ENCODE results near the gene LHX8. TPM values are rescaled to one million over a fixed set of nuclear protein-coding genes. Genes with fewer than 3 reads are reported as not detected.

Gene LHX8
- total RNA-seq, 2 donors from 2014 or later, result not detected

DNA sequence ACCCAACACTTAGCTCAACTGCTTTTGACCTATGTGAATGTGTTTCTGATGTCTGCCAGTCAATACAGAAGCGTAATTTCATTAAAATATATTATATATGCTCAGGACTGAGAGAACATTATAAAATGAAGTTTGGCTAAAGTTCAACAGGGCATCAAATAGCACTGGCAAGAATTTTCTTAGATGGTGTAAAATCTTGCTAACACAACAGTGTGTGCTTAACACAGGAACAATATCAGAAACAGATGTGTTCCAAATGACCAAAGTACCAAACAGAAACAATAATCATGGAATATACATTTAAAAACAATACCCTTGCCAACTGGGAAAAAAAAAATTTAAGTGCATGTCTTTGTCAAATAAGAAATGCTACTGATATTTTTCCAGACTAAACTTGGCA is 10.4 kb upstream of the LHX8 start:
- Mint-ChIP-seq H3K27me3 (ENCODE audit: insufficient read depth) (peaks cover 64% of the 10 kb centered on the region), H3K36me3 (ENCODE audit: low read depth) (no peaks in the 10 kb centered on the region), H3K4me1 (no peaks in the 10 kb centered on the region), H3K9me3 (peaks cover 2% of the 10 kb centered on the region), H3K4me3 (no peak overlapping the region), H3K27ac (no peak overlapping the region)
- TF ChIP-seq, protein P1, sequence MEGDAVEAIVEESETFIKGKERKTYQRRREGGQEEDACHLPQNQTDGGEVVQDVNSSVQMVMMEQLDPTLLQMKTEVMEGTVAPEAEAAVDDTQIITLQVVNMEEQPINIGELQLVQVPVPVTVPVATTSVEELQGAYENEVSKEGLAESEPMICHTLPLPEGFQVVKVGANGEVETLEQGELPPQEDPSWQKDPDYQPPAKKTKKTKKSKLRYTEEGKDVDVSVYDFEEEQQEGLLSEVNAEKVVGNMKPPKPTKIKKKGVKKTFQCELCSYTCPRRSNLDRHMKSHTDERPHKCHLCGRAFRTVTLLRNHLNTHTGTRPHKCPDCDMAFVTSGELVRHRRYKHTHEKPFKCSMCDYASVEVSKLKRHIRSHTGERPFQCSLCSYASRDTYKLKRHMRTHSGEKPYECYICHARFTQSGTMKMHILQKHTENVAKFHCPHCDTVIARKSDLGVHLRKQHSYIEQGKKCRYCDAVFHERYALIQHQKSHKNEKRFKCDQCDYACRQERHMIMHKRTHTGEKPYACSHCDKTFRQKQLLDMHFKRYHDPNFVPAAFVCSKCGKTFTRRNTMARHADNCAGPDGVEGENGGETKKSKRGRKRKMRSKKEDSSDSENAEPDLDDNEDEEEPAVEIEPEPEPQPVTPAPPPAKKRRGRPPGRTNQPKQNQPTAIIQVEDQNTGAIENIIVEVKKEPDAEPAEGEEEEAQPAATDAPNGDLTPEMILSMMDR (conservative IDR thresholded peaks at IDR 0.05), result no peak
- 100% methylated on average over 1 of the region's 1 CpG; no CpG with 5 or more reads in 1 of the 2 experiments for WGBS, 2 experiments (ENCODE audit: insufficient coverage in 1 of 2, insufficient read length in 1 of 2)
- H3K36me3 ChIP-seq (ENCODE audit: control insufficient read depth, insufficient read depth, low read length), result no peaks in the 10 kb centered on the region
- no peaks in the 10 kb centered on the region for H3K4me1 ChIP-seq (ENCODE audit: control insufficient read depth, insufficient read depth, low read length)
- no peak overlapping the region for H3K4me3 ChIP-seq (ENCODE audit: low read length)
- peaks cover 54% of the 10 kb centered on the region for H3K27me3 ChIP-seq (ENCODE audit: control insufficient read depth, insufficient read depth, low read length, poor library complexity, severe bottlenecking)
- no peak overlapping the region for H3K9ac ChIP-seq (ENCODE audit: extremely low read depth, low read length, poor library complexity, severe bottlenecking)
- no peak overlapping the region for H3K27ac ChIP-seq (ENCODE audit: low read depth, low read length)
- no peak for DNase-seq
- no peaks in the 10 kb centered on the region for H3K9me3 ChIP-seq (ENCODE audit: control insufficient read depth, low read length)

GRCh38 chr1:75124510-75124909 is 9.7 kb upstream of the LHX8 start:
- H3K27me3 Mint-ChIP-seq (ENCODE audit: insufficient read depth), result peaks cover 71% of the 10 kb centered on the region
- DNase-seq, result peak; percentile 85
- no peak overlapping the region for H3K4me3 Mint-ChIP-seq
- WGBS, 2 experiments (ENCODE audit: insufficient coverage in 1 of 2, insufficient read length in 1 of 2), result 95 to 99% methylated on average over 17 to 23 of the region's 23 CpGs
- H3K9me3 Mint-ChIP-seq, result peaks cover 2% of the 10 kb centered on the region
- Histone ChIP-seq H3K27me3 (ENCODE audit: control insufficient read depth, insufficient read depth, low read length, poor library complexity, severe bottlenecking) (peaks cover 61% of the 10 kb centered on the region), H3K9me3 (ENCODE audit: control insufficient read depth, low read length) (no peaks in the 10 kb centered on the region), H3K27ac (ENCODE audit: low read depth, low read length) (no peak overlapping the region), H3K4me1 (ENCODE audit: control insufficient read depth, insufficient read depth, low read length) (no peaks in the 10 kb centered on the region), H3K9ac (ENCODE audit: extremely low read depth, low read length, poor library complexity, severe bottlenecking) (no peak overlapping the region), H3K36me3 (ENCODE audit: control insufficient read depth, insufficient read depth, low read length) (no peaks in the 10 kb centered on the region), H3K4me3 (ENCODE audit: low read length) (no peak overlapping the region)
- no peaks in the 10 kb centered on the region for H3K4me1 Mint-ChIP-seq
- H3K36me3 Mint-ChIP-seq (ENCODE audit: low read depth), result no peaks in the 10 kb centered on the region
- no peak overlapping the region for H3K27ac Mint-ChIP-seq
- TF ChIP-seq, protein P1 (conservative IDR thresholded peaks at IDR 0.05), result peak; percentile 57

DNA sequence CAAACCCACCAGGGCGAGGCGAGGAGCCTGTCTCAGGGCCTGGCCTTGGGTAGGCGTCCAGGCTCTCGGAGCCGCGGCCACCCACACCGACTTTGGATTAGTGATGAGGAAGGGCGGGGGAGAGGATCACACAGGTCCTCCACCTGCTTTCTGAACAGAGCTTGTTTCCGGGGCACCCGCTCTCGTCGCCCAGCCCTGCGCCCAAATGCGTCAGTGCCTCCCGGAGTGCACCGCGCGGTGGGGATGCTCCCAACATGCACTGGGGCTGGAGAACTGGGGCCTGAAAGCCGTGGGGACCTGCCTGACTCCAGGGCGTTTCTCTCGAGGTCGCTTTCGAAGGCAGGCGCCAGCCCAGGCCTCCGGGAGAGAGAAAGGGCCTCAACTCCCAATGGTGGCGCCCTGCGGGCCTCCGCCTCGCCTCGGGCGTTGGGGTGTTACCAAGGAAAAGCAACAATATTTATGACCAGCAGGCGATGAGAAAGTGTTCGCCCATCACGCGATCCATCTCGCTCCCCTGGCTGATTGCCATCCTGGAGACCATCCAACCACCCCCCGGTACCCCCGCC is 8.9 kb upstream of the LHX8 start:
- H3K36me3 ChIP-seq (ENCODE audit: control insufficient read depth, insufficient read depth, low read length), result no peaks in the 10 kb centered on the region
- peaks cover 69% of the 10 kb centered on the region for H3K27me3 ChIP-seq (ENCODE audit: control insufficient read depth, insufficient read depth, low read length, poor library complexity, severe bottlenecking)
- Mint-ChIP-seq H3K27me3 (ENCODE audit: insufficient read depth) (peaks cover 76% of the 10 kb centered on the region), H3K4me1 (peaks cover 2% of the 10 kb centered on the region), H3K36me3 (ENCODE audit: low read depth) (no peaks in the 10 kb centered on the region), H3K27ac (no peak overlapping the region), H3K9me3 (peaks cover 2% of the 10 kb centered on the region), H3K4me3 (no peak overlapping the region)
- peaks cover 2% of the 10 kb centered on the region for H3K4me1 ChIP-seq (ENCODE audit: control insufficient read depth, insufficient read depth, low read length)
- no peak overlapping the region for H3K9ac ChIP-seq (ENCODE audit: extremely low read depth, low read length, poor library complexity, severe bottlenecking)
- H3K27ac ChIP-seq (ENCODE audit: low read depth, low read length), result no peak overlapping the region
- no peaks in the 10 kb centered on the region for H3K9me3 ChIP-seq (ENCODE audit: control insufficient read depth, low read length)
- no peak for DNase-seq
- WGBS, 2 experiments (ENCODE audit: insufficient coverage in 1 of 2, insufficient read length in 1 of 2), result 96 to 99% methylated on average over 33 to 38 of the region's 38 CpGs
- TF ChIP-seq, protein P1 (conservative IDR thresholded peaks at IDR 0.05), result no peak
- H3K4me3 ChIP-seq (ENCODE audit: low read length), result no peak overlapping the region

Data from endodermal cell (in vitro differentiated cells).